Measurements from ENCODE around the gene GAK. TPM values are rescaled to one million over a fixed set of nuclear protein-coding genes. Genes with fewer than 3 reads are reported as not detected.

The GAK gene
- total RNA-seq, 6 experiments from 2014 or later: 65.8 to 72.9 (median 69.1) TPM

DNA sequence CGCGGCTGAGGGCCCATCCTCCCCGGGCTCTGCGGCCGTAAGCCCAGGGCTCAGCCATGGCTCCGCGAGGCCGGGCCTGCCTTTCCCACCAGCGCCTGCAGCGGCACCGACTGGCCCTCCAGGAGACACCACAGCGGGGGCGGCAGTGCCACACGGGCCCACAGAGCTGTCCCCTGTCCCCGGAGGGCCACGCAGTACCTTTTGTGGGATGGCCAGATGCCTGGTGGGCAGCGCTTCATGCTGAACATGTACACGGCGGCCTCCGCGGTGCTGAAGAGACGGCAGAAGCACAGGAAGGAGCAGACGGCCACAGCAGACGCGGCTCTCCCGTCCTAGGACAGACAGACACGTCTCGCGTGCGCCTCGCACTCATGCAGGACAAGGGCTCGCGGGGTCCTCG, 50.4 kb downstream of the GAK start:
- no peak overlapping the region for H3K4me3 Mint-ChIP-seq
- H3K36me3 Mint-ChIP-seq (ENCODE audit: low read depth): peaks cover 28% of the 10 kb centered on the region
- no peaks in the 10 kb centered on the region for H3K9me3 Mint-ChIP-seq
- TF ChIP-seq, protein P1, sequence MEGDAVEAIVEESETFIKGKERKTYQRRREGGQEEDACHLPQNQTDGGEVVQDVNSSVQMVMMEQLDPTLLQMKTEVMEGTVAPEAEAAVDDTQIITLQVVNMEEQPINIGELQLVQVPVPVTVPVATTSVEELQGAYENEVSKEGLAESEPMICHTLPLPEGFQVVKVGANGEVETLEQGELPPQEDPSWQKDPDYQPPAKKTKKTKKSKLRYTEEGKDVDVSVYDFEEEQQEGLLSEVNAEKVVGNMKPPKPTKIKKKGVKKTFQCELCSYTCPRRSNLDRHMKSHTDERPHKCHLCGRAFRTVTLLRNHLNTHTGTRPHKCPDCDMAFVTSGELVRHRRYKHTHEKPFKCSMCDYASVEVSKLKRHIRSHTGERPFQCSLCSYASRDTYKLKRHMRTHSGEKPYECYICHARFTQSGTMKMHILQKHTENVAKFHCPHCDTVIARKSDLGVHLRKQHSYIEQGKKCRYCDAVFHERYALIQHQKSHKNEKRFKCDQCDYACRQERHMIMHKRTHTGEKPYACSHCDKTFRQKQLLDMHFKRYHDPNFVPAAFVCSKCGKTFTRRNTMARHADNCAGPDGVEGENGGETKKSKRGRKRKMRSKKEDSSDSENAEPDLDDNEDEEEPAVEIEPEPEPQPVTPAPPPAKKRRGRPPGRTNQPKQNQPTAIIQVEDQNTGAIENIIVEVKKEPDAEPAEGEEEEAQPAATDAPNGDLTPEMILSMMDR (IDR thresholded peaks at IDR 0.05): no peak
- no peaks in the 10 kb centered on the region for H3K4me1 Mint-ChIP-seq (ENCODE audit: low read depth)
- peaks cover 5% of the 10 kb centered on the region; the same call in 1 of the 2 replicates for H3K27me3 Mint-ChIP-seq (ENCODE audit: insufficient read depth)
- no peak overlapping the region for H3K27ac Mint-ChIP-seq
- DNase-seq: no peak

DNA sequence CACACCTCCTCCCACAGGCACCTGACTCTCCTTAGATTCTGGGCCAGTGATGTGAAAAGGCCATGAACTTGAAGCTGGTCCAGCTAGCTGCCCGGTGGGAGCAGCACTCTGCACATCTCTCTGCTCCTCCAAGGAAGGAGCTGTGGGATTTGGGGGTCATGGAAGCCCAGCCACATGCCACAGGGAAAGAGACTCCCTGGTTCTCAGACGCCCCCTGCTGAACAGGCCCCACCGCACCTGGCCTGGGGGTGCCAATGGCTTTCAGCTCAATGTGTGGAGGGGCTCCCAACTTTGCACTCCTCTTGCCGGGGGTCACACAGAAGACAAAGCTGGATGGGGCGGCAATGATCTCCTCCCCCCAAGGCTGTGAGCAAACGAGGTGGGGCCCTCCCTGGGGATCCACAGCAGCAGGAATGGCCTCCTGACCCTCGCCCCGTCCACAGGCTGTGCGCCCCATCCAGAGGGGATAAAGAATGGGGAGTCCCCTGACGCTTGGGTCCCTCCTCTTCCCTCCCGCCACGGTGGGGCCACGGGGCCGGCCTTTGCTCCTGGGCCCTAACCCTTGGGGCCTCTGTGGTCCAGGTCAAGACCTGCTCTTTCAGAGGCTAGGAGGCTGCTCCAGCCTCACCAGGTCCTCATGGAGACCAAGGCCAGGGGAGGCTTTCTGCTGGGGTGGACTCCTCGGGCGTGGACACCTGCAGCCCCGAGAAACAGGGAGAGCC, 51.3 kb downstream of the GAK start:
- no peak overlapping the region for H3K27ac Mint-ChIP-seq
- peaks cover 5% of the 10 kb centered on the region; the same call in 1 of the 2 replicates for H3K27me3 Mint-ChIP-seq (ENCODE audit: insufficient read depth)
- H3K36me3 Mint-ChIP-seq (ENCODE audit: low read depth): peaks cover 22% of the 10 kb centered on the region
- TF ChIP-seq, protein P1 (IDR thresholded peaks at IDR 0.05): no peak
- DNase-seq: no peak
- H3K4me1 Mint-ChIP-seq (ENCODE audit: low read depth): no peaks in the 10 kb centered on the region
- no peaks in the 10 kb centered on the region for H3K9me3 Mint-ChIP-seq
- no peak overlapping the region for H3K4me3 Mint-ChIP-seq

DNA sequence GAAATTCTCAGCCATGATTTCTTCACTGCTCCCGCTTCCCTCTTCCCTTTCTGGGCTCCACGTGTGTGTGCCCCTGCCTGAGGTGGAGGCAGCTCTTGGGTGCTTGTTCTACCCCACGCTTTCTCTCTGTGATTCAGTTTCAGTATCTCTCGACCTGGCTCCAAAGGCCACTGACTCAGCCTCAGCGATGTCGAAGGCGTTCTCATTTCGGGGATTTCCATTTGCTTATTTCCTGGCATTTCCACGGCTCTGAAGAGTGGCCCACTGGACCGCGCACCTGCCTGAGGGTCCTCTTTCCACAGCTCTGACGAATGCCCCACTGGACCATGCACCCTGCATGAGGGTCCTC, 52.4 kb downstream of the GAK start:
- no peak overlapping the region for H3K27ac Mint-ChIP-seq
- H3K36me3 Mint-ChIP-seq (ENCODE audit: low read depth): peaks cover 27% of the 10 kb centered on the region
- DNase-seq: no peak
- H3K4me1 Mint-ChIP-seq (ENCODE audit: low read depth): no peaks in the 10 kb centered on the region
- peaks cover 5% of the 10 kb centered on the region; the same call in 1 of the 2 replicates for H3K27me3 Mint-ChIP-seq (ENCODE audit: insufficient read depth)
- TF ChIP-seq, protein P1 (IDR thresholded peaks at IDR 0.05): no peak
- H3K9me3 Mint-ChIP-seq: no peaks in the 10 kb centered on the region
- no peak overlapping the region for H3K4me3 Mint-ChIP-seq

DNA sequence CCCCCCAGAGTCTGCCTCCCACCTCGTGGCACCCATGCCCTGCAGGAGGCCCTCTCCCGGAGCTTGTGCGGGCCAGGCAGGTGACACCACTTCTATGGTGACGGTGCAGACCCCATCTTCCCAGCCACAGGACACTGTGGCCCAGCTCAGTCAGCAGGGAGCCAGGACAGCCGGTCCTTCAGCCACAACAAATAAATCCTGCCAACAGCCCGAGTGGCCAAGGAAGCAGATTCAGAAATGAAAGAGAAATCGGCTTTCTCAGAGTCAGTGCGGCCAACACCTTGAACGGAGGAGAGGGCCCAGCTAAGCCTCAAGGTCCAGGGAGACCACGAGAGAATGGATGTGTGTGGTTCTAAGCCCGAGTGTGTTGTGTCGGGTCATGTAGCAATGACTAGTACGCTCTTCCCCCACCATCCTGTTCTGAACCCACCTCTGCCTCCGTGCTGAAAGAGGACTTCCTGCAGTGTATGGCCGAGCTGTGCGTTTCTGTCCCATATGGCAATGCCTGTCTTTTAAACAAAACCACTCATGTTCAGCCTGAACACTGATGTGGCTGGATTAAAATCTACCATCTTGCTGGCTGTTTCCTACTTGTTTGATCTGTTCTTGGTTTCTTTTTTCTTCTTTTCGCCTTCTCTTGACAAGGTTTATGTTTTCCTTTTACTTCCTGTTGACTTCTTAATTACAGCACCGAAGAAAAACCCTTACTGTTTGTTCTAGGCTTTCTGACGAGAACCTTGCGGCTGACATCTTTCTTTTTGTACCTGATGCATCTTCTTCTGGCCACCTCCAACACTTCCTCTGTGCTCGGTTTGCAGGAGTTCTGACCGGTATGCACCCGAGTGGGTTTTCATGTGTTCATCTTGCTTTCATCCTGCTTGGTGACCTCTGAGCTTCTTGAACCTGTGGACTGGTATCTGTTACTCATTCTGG, 53.1 kb downstream of the GAK start:
- Mint-ChIP-seq H3K27me3 (ENCODE audit: insufficient read depth) (peaks cover 5% of the 10 kb centered on the region; the same call in 1 of the 2 replicates), H3K27ac (no peak overlapping the region), H3K9me3 (no peaks in the 10 kb centered on the region), H3K4me3 (no peak overlapping the region), H3K36me3 (ENCODE audit: low read depth) (peaks cover 30% of the 10 kb centered on the region), H3K4me1 (ENCODE audit: low read depth) (no peaks in the 10 kb centered on the region)
- no peak for DNase-seq
- TF ChIP-seq, protein P1 (IDR thresholded peaks at IDR 0.05): no peak

DNA sequence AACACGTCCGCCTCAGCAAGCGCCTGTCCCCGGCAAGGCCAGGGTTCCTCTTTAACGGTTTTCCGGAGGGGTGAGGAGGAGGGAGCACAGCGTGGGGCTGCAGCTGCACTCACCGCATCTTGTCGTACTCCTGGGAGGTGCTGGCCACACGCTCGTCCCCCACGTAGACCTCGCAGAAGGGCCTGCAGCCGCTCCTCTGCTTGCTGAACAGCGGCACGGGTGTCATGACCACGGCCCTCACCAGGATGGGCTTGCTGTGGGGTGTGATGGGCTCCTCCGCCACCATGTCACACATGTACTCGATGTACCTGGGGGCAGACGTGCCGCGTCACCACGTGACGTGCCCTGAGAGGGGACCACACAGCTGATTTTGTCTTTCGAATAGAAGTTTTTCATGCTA, 54.6 kb downstream of the GAK start:
- Mint-ChIP-seq H3K27ac (no peak overlapping the region), H3K27me3 (ENCODE audit: insufficient read depth) (peaks cover 5% of the 10 kb centered on the region; the same call in 1 of the 2 replicates), H3K4me3 (no peak overlapping the region), H3K36me3 (ENCODE audit: low read depth) (peaks cover 39% of the 10 kb centered on the region), H3K9me3 (no peaks in the 10 kb centered on the region), H3K4me1 (ENCODE audit: low read depth) (no peaks in the 10 kb centered on the region)
- TF ChIP-seq, protein P1 (IDR thresholded peaks at IDR 0.05): no peak
- DNase-seq: no peak
